PFSK-1 (cell line): ENCODE data around the gene ZNF101.

Experiments
- FOXP2 ChIP-seq: optimal IDR thresholded peaks from 2 replicates; pipeline ENCODE3; 2011; ENCODE audit warnings: borderline replicate concordance, control low read depth, inconsistent platforms; ENCODE audit not compliant: insufficient read depth; ENCODE audit errors: extremely low read length, extremely low read depth
- POLR2AphosphoS5 ChIP-seq: IDR thresholded peaks from 2 replicates; pipeline ENCODE4 v1.6.1; 2012; ENCODE audit warnings: low read depth, mild to moderate bottlenecking, control low read depth, low read length, moderate library complexity
- REST ChIP-seq, 2 experiments: IDR thresholded peaks; 2 replicates each; pipeline versions ENCODE4 v1.6.1 to v1.8.0; 2011 to 2012; ENCODE audit warnings: low read depth in 2 of 2, low read length in 2 of 2, control low read depth in 1 of 2, inconsistent platforms in 1 of 2, mild to moderate bottlenecking in 1 of 2, moderate library complexity in 1 of 2; ENCODE audit not compliant: insufficient read depth in 1 of 2
- SIN3A ChIP-seq: IDR thresholded peaks from 2 replicates; pipeline ENCODE4 v1.6.1; 2012; ENCODE audit warnings: mild to moderate bottlenecking, low read length, moderate library complexity, borderline replicate concordance; ENCODE audit not compliant: insufficient read depth
- TAF1 ChIP-seq: IDR thresholded peaks from 2 replicates; pipeline ENCODE4 v1.6.1; 2012; ENCODE audit warnings: low read length, control low read depth, borderline replicate concordance; ENCODE audit not compliant: insufficient read depth

ZNF101 gene

GRCh38 chr19:19672816-19673215 lies 4.2 kb downstream of the ZNF101 start:
- TF ChIP-seq POLR2AphosphoS5 (no peak), FOXP2 (no peak), TAF1 (no peak), REST (IDR thresholded peaks at IDR 0.05; ENCODE audit: insufficient read depth in 1 of 2, low read depth in 2 of 2, low read length in 2 of 2) (no peak), SIN3A (no peak)

GRCh38 chr19:19674315-19674714 lies 5.7 kb downstream of the ZNF101 start:
- TF ChIP-seq FOXP2 = no peak
- no peak for TF ChIP-seq REST (IDR thresholded peaks at IDR 0.05; ENCODE audit: insufficient read depth in 1 of 2, low read depth in 2 of 2, low read length in 2 of 2)
- TF ChIP-seq TAF1 = no peak
- no peak for TF ChIP-seq SIN3A
- TF ChIP-seq POLR2AphosphoS5 = no peak

GRCh38 chr19:19677579-19677978 lies 8.9 kb downstream of the ZNF101 start:
- TF ChIP-seq POLR2AphosphoS5 = no peak

GRCh38 chr19:19679176-19680073 lies 10.8 kb downstream of the ZNF101 start:
- no peak for TF ChIP-seq POLR2AphosphoS5
- no peak for TF ChIP-seq REST (IDR thresholded peaks at IDR 0.05; ENCODE audit: insufficient read depth in 1 of 2, low read depth in 2 of 2, low read length in 2 of 2)
- TF ChIP-seq FOXP2 = no peak
- no peak for TF ChIP-seq TAF1
- TF ChIP-seq SIN3A = no peak

- TF ChIP-seq FOXP2 (no peak), SIN3A (no peak), TAF1 (no peak), REST (IDR thresholded peaks at IDR 0.05; ENCODE audit: insufficient read depth in 1 of 2, low read depth in 2 of 2, low read length in 2 of 2) (no peak), POLR2AphosphoS5 (no peak)
Observed at GRCh38 chr19:19686580-19686979, 17.9 kb downstream of the ZNF101 start.
